Endodermal cell (in vitro differentiated cells): ENCODE results near the gene TRIM10. TPM values are rescaled to one million over a fixed set of nuclear protein-coding genes. Genes with fewer than 3 reads are reported as not detected.

Experiments
- DNase-seq: peaks from one replicate; pipeline ENCODE4 v3.0.0-alpha.2; 2017
- H3K27ac ChIP-seq: 2 replicates; pipeline ENCODE4 v1.5.1; 2013; ENCODE audit warnings: mild to moderate bottlenecking, low read depth, low read length, moderate library complexity
- H3K27me3 ChIP-seq: 2 replicates; pipeline ENCODE4 v1.6.1; 2013; ENCODE audit warnings: mild to moderate bottlenecking, low read length, moderate library complexity; ENCODE audit not compliant: insufficient read depth, control insufficient read depth, poor library complexity, severe bottlenecking
- H3K36me3 ChIP-seq: 2 replicates; pipeline ENCODE4 v1.7.0; 2013; ENCODE audit warnings: mild to moderate bottlenecking, low read length, moderate library complexity; ENCODE audit not compliant: control insufficient read depth, insufficient read depth
- H3K4me1 ChIP-seq: one replicate; pipeline ENCODE4 v1.7.0; 2013; ENCODE audit warnings: low read length; ENCODE audit not compliant: control insufficient read depth, insufficient read depth
- H3K4me3 ChIP-seq: 2 replicates; pipeline ENCODE4 v1.5.1; 2013; ENCODE audit warnings: mild to moderate bottlenecking, low read length, moderate library complexity
- H3K9ac ChIP-seq: 2 replicates; pipeline ENCODE4 v1.6.1; 2013; ENCODE audit warnings: mild to moderate bottlenecking, low read length, moderate library complexity; ENCODE audit not compliant: poor library complexity, severe bottlenecking; ENCODE audit errors: extremely low read depth
- H3K9me3 ChIP-seq: 2 replicates; pipeline ENCODE4 v1.6.1; 2013; ENCODE audit warnings: mild to moderate bottlenecking, low read length, moderate library complexity; ENCODE audit not compliant: control insufficient read depth
- H3K27ac Mint-ChIP-seq: 2 replicates; pipeline ENCODE4 v1.8.0; 2020; ENCODE audit warnings: mixed read lengths
- H3K27me3 Mint-ChIP-seq: 2 replicates; pipeline ENCODE4 v1.8.0; 2021; ENCODE audit warnings: mild to moderate bottlenecking, mixed read lengths; ENCODE audit not compliant: insufficient read depth
- H3K36me3 Mint-ChIP-seq: 2 replicates; pipeline ENCODE4 v1.8.0; 2020; ENCODE audit warnings: low read depth, mixed read lengths
- H3K4me1 Mint-ChIP-seq: 2 replicates; pipeline ENCODE4 v1.8.0; 2020; ENCODE audit warnings: mixed read lengths
- H3K4me3 Mint-ChIP-seq: 2 replicates; pipeline ENCODE4 v1.8.0; 2020; ENCODE audit warnings: mild to moderate bottlenecking, moderate library complexity, mixed read lengths
- H3K9me3 Mint-ChIP-seq: 2 replicates; pipeline ENCODE4 v1.8.0; 2020; ENCODE audit warnings: mild to moderate bottlenecking, mixed read lengths
- WGBS, 2 experiments: methylation state at CpG; one replicate each; pipeline versions ENCODE4 v1.1.5 to v1.1.7; 2013; ENCODE audit warnings: missing lambda C conversion rate in 2 of 2, mixed read lengths in 1 of 2; ENCODE audit not compliant: insufficient coverage in 1 of 2, insufficient read length in 1 of 2; 5-methylcytosine and 5-hydroxymethylcytosine counted together
- total RNA-seq, 2 donors: library from RNA; stranded (reverse); fragmentation: NEBNext Ultra II Directional in 1 of 2; extraction: Animal tissue kit (Norgen Biotek cat#: 25700) in 1 of 2; gene quantifications; 2 replicates in 1 of 2; 3 replicates in 1 of 2; pipeline ENCODE4 v1.2.1, GENCODE V29; 2021
- TF ChIP-seq, protein P1 (sequence below): fragments of 200-600 bp; sonication (generic); conservative IDR thresholded peaks from 2 replicates; pipeline ENCODE4 v1.5.0; 2021; ENCODE audit warnings: antibody characterized with exemption, mild to moderate bottlenecking

The TRIM10 gene
- total RNA-seq, 2 donors from 2014 or later, result not detected

GRCh38 chr6:30206152-30206551 lies 45.1 kb upstream of the TRIM10 start:
- Mint-ChIP-seq H3K27me3 (no peaks in the 10 kb centered on the region), H3K9me3 (no peaks in the 10 kb centered on the region), H3K36me3 (peaks cover 25% of the 10 kb centered on the region), H3K4me1 (peaks cover 60% of the 10 kb centered on the region), H3K4me3 (peak overlapping the region; percentile 32), H3K27ac (peak overlapping the region; percentile 88)
- peak overlapping the region; percentile 64 for H3K4me3 ChIP-seq
- H3K27me3 ChIP-seq, result no peaks in the 10 kb centered on the region
- peaks cover 33% of the 10 kb centered on the region for H3K4me1 ChIP-seq
- no peak overlapping the region for H3K27ac ChIP-seq
- no peak overlapping the region for H3K9ac ChIP-seq
- TF ChIP-seq, protein P1, sequence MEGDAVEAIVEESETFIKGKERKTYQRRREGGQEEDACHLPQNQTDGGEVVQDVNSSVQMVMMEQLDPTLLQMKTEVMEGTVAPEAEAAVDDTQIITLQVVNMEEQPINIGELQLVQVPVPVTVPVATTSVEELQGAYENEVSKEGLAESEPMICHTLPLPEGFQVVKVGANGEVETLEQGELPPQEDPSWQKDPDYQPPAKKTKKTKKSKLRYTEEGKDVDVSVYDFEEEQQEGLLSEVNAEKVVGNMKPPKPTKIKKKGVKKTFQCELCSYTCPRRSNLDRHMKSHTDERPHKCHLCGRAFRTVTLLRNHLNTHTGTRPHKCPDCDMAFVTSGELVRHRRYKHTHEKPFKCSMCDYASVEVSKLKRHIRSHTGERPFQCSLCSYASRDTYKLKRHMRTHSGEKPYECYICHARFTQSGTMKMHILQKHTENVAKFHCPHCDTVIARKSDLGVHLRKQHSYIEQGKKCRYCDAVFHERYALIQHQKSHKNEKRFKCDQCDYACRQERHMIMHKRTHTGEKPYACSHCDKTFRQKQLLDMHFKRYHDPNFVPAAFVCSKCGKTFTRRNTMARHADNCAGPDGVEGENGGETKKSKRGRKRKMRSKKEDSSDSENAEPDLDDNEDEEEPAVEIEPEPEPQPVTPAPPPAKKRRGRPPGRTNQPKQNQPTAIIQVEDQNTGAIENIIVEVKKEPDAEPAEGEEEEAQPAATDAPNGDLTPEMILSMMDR, result peak; percentile 26
- peaks cover 21% of the 10 kb centered on the region for H3K36me3 ChIP-seq
- 78% methylated on average over 5 to 7 of the region's 7 CpGs for WGBS, 2 experiments
- DNase-seq, result no peak
- H3K9me3 ChIP-seq, result no peaks in the 10 kb centered on the region

- Histone ChIP-seq H3K27me3 (no peaks in the 10 kb centered on the region), H3K9me3 (no peaks in the 10 kb centered on the region), H3K27ac (no peak overlapping the region), H3K9ac (no peak overlapping the region), H3K4me3 (no peak overlapping the region), H3K36me3 (peaks cover 33% of the 10 kb centered on the region), H3K4me1 (peaks cover 31% of the 10 kb centered on the region)
- Mint-ChIP-seq H3K4me3 (no peak overlapping the region), H3K27ac (peak overlapping the region; percentile 31), H3K27me3 (no peaks in the 10 kb centered on the region), H3K36me3 (peaks cover 29% of the 10 kb centered on the region), H3K9me3 (no peaks in the 10 kb centered on the region), H3K4me1 (peaks cover 45% of the 10 kb centered on the region)
- 100% methylated on average over 1 of the region's 1 CpG for WGBS, 2 experiments
- DNase-seq, result peak; percentile 16
- TF ChIP-seq, protein P1, result no peak
Measured at GRCh38 chr6:30204116-30204515, 43.1 kb upstream of the TRIM10 start.

DNA sequence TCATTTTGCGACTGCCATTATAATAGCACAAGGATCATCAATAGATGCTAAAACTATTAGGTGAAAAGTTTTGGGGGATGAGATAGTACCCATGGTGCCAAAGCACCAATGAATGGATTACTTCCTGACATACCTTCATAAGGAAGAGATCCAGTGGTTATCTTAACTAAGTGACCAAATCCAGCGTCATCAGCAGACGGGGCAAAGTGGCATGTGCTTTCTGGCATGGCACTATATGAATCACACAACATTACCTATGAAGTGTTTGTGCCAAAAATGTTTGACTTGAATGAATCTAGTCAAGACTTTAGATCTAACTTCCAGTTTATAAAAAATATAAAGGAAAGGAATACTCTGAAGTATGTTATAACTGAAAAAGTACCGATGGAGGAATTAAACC lies 41.4 kb upstream of the TRIM10 start:
- Histone ChIP-seq H3K9ac (no peak overlapping the region), H3K27me3 (no peaks in the 10 kb centered on the region), H3K4me3 (no peak overlapping the region), H3K4me1 (peaks cover 18% of the 10 kb centered on the region), H3K27ac (no peak overlapping the region), H3K36me3 (peaks cover 48% of the 10 kb centered on the region), H3K9me3 (no peaks in the 10 kb centered on the region)
- Mint-ChIP-seq H3K4me3 (no peak overlapping the region), H3K4me1 (peaks cover 27% of the 10 kb centered on the region), H3K9me3 (no peaks in the 10 kb centered on the region), H3K27me3 (no peaks in the 10 kb centered on the region), H3K27ac (no peak overlapping the region), H3K36me3 (peaks cover 41% of the 10 kb centered on the region)
- DNase-seq, result no peak
- TF ChIP-seq, protein P1, result no peak
- WGBS, 2 experiments, result 80 to 90% methylated on average over 2 to 4 of the region's 4 CpGs
